ENCODE data around the gene RORB. TPM values are rescaled to one million over a fixed set of nuclear protein-coding genes. Genes with fewer than 3 reads are reported as not detected.

Gene RORB
- polyA plus RNA-seq, 1 donor from 2014 or later = not detected

DNA sequence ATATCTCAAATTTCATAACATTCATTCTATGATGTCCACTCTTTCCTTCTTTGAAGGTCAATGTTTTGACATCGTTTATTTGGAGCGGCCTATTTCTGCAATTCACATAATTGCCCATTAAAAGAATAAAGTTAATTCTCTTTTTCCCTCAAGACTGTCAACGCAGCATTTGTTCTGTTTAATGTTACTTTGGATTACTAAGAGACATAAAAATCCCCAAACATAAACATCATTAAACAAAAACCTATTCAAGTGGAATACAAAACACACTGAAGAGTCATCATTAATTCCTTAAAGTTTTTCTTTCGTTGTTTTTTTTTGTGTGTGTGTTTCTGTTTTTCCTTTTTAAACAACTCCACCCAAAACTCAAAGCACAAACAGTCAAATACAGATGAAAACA lies 239.5 kb downstream of the RORB start:
- Mint-ChIP-seq H3K27me3 (peaks cover 5% of the 10 kb centered on the region), H3K4me3 (no peak overlapping the region), H3K36me3 (no peaks in the 10 kb centered on the region), H3K9me3 (no peaks in the 10 kb centered on the region), H3K4me1 (no peaks in the 10 kb centered on the region), H3K27ac (no peak overlapping the region)

DNA sequence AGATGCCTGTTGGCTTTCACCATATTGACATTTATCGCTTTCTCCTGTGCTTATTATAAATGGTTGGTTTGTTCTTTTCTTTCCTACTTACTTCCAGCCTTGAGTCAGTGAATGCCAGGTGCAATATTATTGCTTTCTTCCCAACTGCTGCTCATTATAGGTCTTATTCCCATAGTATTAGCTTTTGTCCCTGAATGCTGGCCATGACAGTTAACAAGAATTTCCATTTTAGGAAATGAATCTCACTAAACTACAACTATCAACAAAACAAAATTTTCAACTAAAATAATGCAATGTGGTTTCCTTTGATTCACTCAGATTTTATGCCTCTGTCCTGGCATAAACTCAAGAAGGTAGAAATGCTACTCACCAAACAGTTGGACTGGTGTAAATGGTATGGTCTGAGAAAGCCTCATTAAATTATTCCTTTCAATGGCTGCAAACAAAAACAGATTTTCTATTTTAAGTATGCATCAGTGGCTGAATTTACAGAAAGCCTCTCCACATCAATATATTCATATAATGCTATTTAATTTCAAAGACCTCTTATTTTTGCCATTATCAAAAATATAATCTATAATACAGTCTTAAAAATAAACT lies 245.2 kb downstream of the RORB start:
- peaks cover 1% of the 10 kb centered on the region for H3K36me3 Mint-ChIP-seq
- no peak overlapping the region for H3K4me3 Mint-ChIP-seq
- peaks cover 8% of the 10 kb centered on the region for H3K27me3 Mint-ChIP-seq
- peaks cover 0 to 3% (median 0%) of the 10 kb centered on the region in 3 donors for H3K4me1 Mint-ChIP-seq
- no peak overlapping the region for H3K27ac Mint-ChIP-seq
- H3K9me3 Mint-ChIP-seq = no peaks in the 10 kb centered on the region
